Pancreas (tissue), 10 donors: ENCODE data around the gene ZNF564. TPM values are rescaled to one million over a fixed set of nuclear protein-coding genes. Genes with fewer than 3 reads are reported as not detected.

Experiments
- ATAC-seq, 4 donors: fragments of 200-7000 bp; cut with Tn5 transposase; one replicate each; pipeline versions ENCODE4 v1.8.0 to v1.9.1; 2020; ENCODE audit warnings: mild to moderate bottlenecking in 4 of 4, moderate library complexity in 4 of 4
- DNase-seq, 6 donors: peaks; one replicate each; pipeline ENCODE4 v3.0.0-alpha.2; 2020
- FAIRE-seq: peaks from 2 replicates; lab custom pipeline; 2012; peaks lifted over from hg19 to GRCh38; lab: Jason Lieb, UNC
- H3K27ac ChIP-seq, 4 donors: fragments of 200-600 bp; sonication (generic); 1 replicate in 3 of 4; 2 replicates in 1 of 4; pipeline versions ENCODE4 v1.5.0 to v1.8.0; 2020
- H3K27me3 ChIP-seq, 4 donors: fragments of 200-600 bp; one replicate each; pipeline ENCODE4 v1.8.0; 2021
- H3K36me3 ChIP-seq, 3 donors: fragments of 200-600 bp; sonication (generic) in 1 of 3; one replicate each; pipeline versions ENCODE4 v1.5.0 to v1.8.0; 2020 to 2021
- H3K4me1 ChIP-seq, 3 donors: fragments of 200-600 bp; one replicate each; pipeline ENCODE4 v1.8.0; 2021
- H3K4me3 ChIP-seq, 4 donors: fragments of 200-600 bp; sonication (generic) in 2 of 4; one replicate each; pipeline versions ENCODE4 v1.5.0 to v1.8.0; 2020 to 2021
- H3K9me3 ChIP-seq, 4 donors: fragments of 200-600 bp; one replicate each; pipeline ENCODE4 v1.8.0; 2021
- CTCF ChIP-seq, 4 donors: fragments of 200-600 bp; sonication (generic) in 3 of 4; IDR thresholded peaks; one replicate each; pipeline versions ENCODE4 v1.5.0 to v1.8.0; 2021; ENCODE audit warnings: antibody characterized with exemption in 4 of 4
- WGBS, 2 donors: extraction: QIAGEN DNeasy Blood & Tissue Kit; methylation state at CpG; one replicate each; pipeline ENCODE4 v1.1.7; 2013; 5-methylcytosine and 5-hydroxymethylcytosine counted together
- intact Hi-C, 3 donors: fragments of 100-400 bp; cut with DNase I; formaldehyde crosslinking; loops; one replicate each; pipeline versions ENCODE4 v1.11.1 to v1.14.2; 2022
- polyA plus RNA-seq, 2 donors: library from polyadenylated mRNA; stranded (reverse); fragments of 200-250 nt; gene quantifications; one replicate each; pipeline ENCODE4 v1.2.3, GENCODE V29; 2013
- total RNA-seq, 6 donors: library from RNA; stranded (reverse); fragmentation: NEBNext Ultra II Directional in 4 of 6; extraction: Animal tissue kit (Norgen Biotek cat#: 25700) in 4 of 6; gene quantifications; one replicate each; pipeline versions ENCODE4 v1.2.1 to v1.2.4, GENCODE V29; 2021 to 2023
- donor health status: healthy with polysubstance abuse.
- donor health status: DM: no; HTN: no; CAD: no; lungs with moderate emphysema.
- donor health status: DM: no; HTN: no; CAD: no.
- donor health status: control.
- donor health status: control.
- donor health status: Bipolar disorder and iron deficiency.
- donor health status: DM: yes; HTN: yes; CAD: no.
- donor health status: DM: no; HTN: no; CAD: no.
- donor health status: DM: no; HTN: no; CAD: no.
- donor health status: DM: yes; HTN: yes; CAD: no.

The ZNF564 gene
- total and polyA plus RNA-seq, 8 donors = 4.2 to 10.4 (median 6.0) TPM

- TF ChIP-seq CTCF (IDR thresholded peaks at IDR 0.05) = peak in 1 of 4 donors; percentile 23
- intact Hi-C loops = no loop called here
- H3K4me1 ChIP-seq = no peaks in the 10 kb centered on the region
- ATAC-seq = peak; percentile 24 to 94 (median 82)
- no peaks in the 10 kb centered on the region for H3K27me3 ChIP-seq
- 10 to 23% methylated on average over 35 of the region's 35 CpGs for WGBS, 2 donors
- no peak overlapping the region for H3K27ac ChIP-seq
- no peaks in the 10 kb centered on the region for H3K9me3 ChIP-seq
- DNase-seq = peak; percentile 24 to 90 (median 38)
- H3K4me3 ChIP-seq = peak overlapping the region in 2 of 4 donors; percentile 14
- H3K36me3 ChIP-seq = no peaks in the 10 kb centered on the region
- no peak for FAIRE-seq
Observed at GRCh38 chr19:12513531-12514061, 37.7 kb downstream of the ZNF564 start.

GRCh38 chr19:12497032-12497431 is 54.2 kb downstream of the ZNF564 start:
- FAIRE-seq (no peak), ATAC-seq (no peak), DNase-seq (no peak)
- intact Hi-C loops = no loop called here
- no peaks in the 10 kb centered on the region for H3K27me3 ChIP-seq
- H3K9me3 ChIP-seq = no peaks in the 10 kb centered on the region
- TF ChIP-seq CTCF (IDR thresholded peaks at IDR 0.05) = no peak
- no peaks in the 10 kb centered on the region for H3K4me1 ChIP-seq
- WGBS, 2 donors = 51 to 64% methylated on average over 4 of the region's 4 CpGs
- H3K4me3 ChIP-seq = no peak overlapping the region
- H3K27ac ChIP-seq = no peak overlapping the region
- no peaks in the 10 kb centered on the region for H3K36me3 ChIP-seq

DNA sequence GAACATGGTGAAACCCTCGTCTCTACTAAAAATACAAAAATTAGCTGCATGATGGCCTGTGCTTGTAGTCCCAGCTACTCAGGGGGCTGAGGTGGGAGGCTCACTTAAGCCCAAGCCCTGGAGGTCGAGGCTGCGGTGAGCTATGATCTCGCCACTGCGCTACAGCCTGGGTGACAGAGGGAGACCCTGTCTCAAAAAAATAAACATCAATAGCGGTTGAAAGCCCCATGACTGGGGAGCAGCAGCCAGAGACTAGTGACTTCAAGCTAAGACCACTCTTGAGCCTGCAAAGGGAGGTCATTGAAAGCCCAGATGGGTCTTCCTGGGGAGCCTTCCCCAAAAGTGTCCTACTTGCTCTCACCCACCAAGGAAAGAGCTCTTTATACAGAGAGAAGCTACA is 54.8 kb downstream of the ZNF564 start:
- Histone ChIP-seq H3K4me1 (no peaks in the 10 kb centered on the region), H3K27ac (no peak overlapping the region), H3K27me3 (no peaks in the 10 kb centered on the region), H3K9me3 (no peaks in the 10 kb centered on the region), H3K36me3 (no peaks in the 10 kb centered on the region), H3K4me3 (no peak overlapping the region)
- DNase-seq (no peak), FAIRE-seq (no peak), ATAC-seq (no peak)
- intact Hi-C loops = no loop called here
- WGBS, 2 donors = 86 to 91% methylated on average over 6 of the region's 6 CpGs
- TF ChIP-seq CTCF (IDR thresholded peaks at IDR 0.05) = no peak

DNA sequence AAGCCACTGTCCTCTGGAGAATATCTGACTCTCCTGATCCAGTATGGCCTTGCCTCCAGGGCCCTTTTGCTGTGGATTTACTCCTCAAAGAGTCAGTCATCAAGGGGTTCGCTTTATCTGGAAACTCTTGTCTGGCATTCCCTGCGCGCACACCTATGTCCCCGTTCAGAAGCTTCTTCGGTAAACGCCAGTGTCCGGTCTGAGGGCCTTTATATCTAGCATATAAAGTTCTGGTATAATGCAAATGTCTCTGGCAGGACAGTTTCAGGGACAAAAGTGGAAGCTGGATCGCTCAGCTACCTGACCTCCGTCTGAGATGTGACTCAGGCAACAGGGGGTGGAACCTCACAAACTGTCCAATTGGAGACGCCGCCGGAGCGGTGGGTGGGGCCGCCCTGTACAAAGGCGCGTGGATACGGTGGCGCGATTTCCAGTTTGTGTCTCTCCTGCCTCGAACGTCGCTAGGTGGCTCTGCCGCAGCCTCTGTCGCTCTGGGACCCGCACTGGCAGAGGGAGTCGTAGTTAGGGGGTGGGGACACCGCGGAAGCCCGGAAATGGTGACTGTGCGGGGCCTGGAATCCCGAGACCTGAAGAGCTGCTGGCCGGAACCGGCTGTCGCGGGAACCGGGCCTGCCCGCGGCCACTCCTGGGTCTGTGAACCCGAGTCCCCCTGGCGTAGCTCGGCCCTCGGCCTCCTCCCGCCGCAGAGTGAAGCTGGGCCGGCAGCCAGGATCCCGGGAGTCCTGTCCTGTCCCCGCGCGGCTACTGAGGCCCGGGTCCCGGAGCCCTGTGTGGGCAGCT is 56.1 kb downstream of the ZNF564 start:
- Histone ChIP-seq H3K27me3 (no peaks in the 10 kb centered on the region), H3K27ac (peak overlapping the region; percentile 72 to 94 (median 90)), H3K36me3 (no peaks in the 10 kb centered on the region), H3K4me3 (peak overlapping the region; percentile 41 to 59 (median 50)), H3K4me1 (no peaks in the 10 kb centered on the region), H3K9me3 (no peaks in the 10 kb centered on the region)
- TF ChIP-seq CTCF (IDR thresholded peaks at IDR 0.05) = no peak
- DNase-seq (peak; percentile 93 to 98 (median 96)), FAIRE-seq (peak; percentile 84), ATAC-seq (peak; percentile 99 to 100 (median 99))
- WGBS, 2 donors = 0 to 1% methylated on average over 49 to 51 of the region's 51 CpGs
- intact Hi-C loops = no loop called here
